ENCODE data around the gene PARD6A. TPM values are rescaled to one million over a fixed set of nuclear protein-coding genes. Genes with fewer than 3 reads are reported as not detected.

The PARD6A gene
- total and polyA plus RNA-seq, 2 of the 4 experiments (the other 2 are of a cell fraction): 0.36 to 0.55 TPM

- H2AFZ ChIP-seq (replicated peaks; ENCODE audit: low read length, poor library complexity): no peak overlapping the region
- H3K18ac ChIP-seq (ENCODE audit: low read depth, low read length): no peak overlapping the region
- ChIA-PET CTCF (no interaction called here), POLR2A (ENCODE audit: unreplicated experiment) (no interaction called here)
- H2AK5ac ChIP-seq (ENCODE audit: low read depth, low read length): no peak overlapping the region
- ATAC-seq (ENCODE audit: low read depth): no peak
- no peak for DNase-seq
- no peak for TF ChIP-seq BHLHE40 (IDR thresholded peaks at IDR 0.05; ENCODE audit: low read depth, low read length)
- TF ChIP-seq MAZ (IDR thresholded peaks at IDR 0.05; ENCODE audit: borderline replicate concordance, low read depth, low read length): no peak
- TF ChIP-seq RAD21 (IDR thresholded peaks at IDR 0.05; ENCODE audit: low read length): no peak
- TF ChIP-seq CHD1 (IDR thresholded peaks at IDR 0.05; ENCODE audit: low read depth, low read length): no peak
- TF ChIP-seq, protein P1, sequence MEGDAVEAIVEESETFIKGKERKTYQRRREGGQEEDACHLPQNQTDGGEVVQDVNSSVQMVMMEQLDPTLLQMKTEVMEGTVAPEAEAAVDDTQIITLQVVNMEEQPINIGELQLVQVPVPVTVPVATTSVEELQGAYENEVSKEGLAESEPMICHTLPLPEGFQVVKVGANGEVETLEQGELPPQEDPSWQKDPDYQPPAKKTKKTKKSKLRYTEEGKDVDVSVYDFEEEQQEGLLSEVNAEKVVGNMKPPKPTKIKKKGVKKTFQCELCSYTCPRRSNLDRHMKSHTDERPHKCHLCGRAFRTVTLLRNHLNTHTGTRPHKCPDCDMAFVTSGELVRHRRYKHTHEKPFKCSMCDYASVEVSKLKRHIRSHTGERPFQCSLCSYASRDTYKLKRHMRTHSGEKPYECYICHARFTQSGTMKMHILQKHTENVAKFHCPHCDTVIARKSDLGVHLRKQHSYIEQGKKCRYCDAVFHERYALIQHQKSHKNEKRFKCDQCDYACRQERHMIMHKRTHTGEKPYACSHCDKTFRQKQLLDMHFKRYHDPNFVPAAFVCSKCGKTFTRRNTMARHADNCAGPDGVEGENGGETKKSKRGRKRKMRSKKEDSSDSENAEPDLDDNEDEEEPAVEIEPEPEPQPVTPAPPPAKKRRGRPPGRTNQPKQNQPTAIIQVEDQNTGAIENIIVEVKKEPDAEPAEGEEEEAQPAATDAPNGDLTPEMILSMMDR (conservative IDR thresholded peaks at IDR 0.05; ENCODE audit: low read depth, low read length): no peak
- no peak for TF ChIP-seq NFE2L2 (IDR thresholded peaks at IDR 0.05; ENCODE audit: low read depth, low read length)
- TF ChIP-seq, protein P2, sequence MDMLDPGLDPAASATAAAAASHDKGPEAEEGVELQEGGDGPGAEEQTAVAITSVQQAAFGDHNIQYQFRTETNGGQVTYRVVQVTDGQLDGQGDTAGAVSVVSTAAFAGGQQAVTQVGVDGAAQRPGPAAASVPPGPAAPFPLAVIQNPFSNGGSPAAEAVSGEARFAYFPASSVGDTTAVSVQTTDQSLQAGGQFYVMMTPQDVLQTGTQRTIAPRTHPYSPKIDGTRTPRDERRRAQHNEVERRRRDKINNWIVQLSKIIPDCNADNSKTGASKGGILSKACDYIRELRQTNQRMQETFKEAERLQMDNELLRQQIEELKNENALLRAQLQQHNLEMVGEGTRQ (IDR thresholded peaks at IDR 0.05; ENCODE audit: low read depth, low read length): no peak
- TF ChIP-seq RCOR1 (IDR thresholded peaks at IDR 0.05; ENCODE audit: insufficient replicate concordance, low read length): no peak
- no peak for TF ChIP-seq POLR2A (IDR thresholded peaks at IDR 0.05; ENCODE audit: low read depth, low read length)
- TF ChIP-seq FOS (IDR thresholded peaks at IDR 0.05; ENCODE audit: low read depth, low read length): no peak
- no peak for TF ChIP-seq MXI1 (IDR thresholded peaks at IDR 0.05; ENCODE audit: borderline replicate concordance, low read depth, low read length)
- TF ChIP-seq RFX5 (IDR thresholded peaks at IDR 0.05; ENCODE audit: low read depth, low read length): no peak
- TF ChIP-seq CEBPB (IDR thresholded peaks at IDR 0.05; ENCODE audit: low read depth, low read length): no peak
- TF ChIP-seq SMC3 (IDR thresholded peaks at IDR 0.05; ENCODE audit: low read depth, low read length): no peak
- TF ChIP-seq MAFK (IDR thresholded peaks at IDR 0.05; ENCODE audit: low read depth, low read length): no peak
- TF ChIP-seq, protein P3, sequence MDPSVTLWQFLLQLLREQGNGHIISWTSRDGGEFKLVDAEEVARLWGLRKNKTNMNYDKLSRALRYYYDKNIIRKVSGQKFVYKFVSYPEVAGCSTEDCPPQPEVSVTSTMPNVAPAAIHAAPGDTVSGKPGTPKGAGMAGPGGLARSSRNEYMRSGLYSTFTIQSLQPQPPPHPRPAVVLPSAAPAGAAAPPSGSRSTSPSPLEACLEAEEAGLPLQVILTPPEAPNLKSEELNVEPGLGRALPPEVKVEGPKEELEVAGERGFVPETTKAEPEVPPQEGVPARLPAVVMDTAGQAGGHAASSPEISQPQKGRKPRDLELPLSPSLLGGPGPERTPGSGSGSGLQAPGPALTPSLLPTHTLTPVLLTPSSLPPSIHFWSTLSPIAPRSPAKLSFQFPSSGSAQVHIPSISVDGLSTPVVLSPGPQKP (IDR thresholded peaks at IDR 0.05; ENCODE audit: borderline replicate concordance, low read depth, low read length): no peak
- H4K8ac ChIP-seq (ENCODE audit: low read depth in 2 of 2, low read length in 2 of 2): no peak overlapping the region
- peaks cover 12% of the 10 kb centered on the region; the same call in 1 of the 2 replicates for H3K36me3 ChIP-seq (ENCODE audit: control insufficient read depth, insufficient read depth, low read length)
- no peak overlapping the region for H3K27ac ChIP-seq (ENCODE audit: insufficient read depth, low read length)
- H4K91ac ChIP-seq (ENCODE audit: insufficient read depth, low read depth, low read length): no peak overlapping the region
- no peak overlapping the region for H2BK15ac ChIP-seq (ENCODE audit: low read depth, low read length)
- H3K4ac ChIP-seq (ENCODE audit: low read depth, low read length): no peak overlapping the region
- no peak overlapping the region for H2BK5ac ChIP-seq (ENCODE audit: low read depth, low read length, poor library complexity, severe bottlenecking)
- H3K4me1 ChIP-seq (ENCODE audit: control insufficient read depth, insufficient read depth, low read length): no peaks in the 10 kb centered on the region
- no peak overlapping the region for H3K14ac ChIP-seq (replicated peaks; ENCODE audit: low read depth, low read length)
- no peaks in the 10 kb centered on the region for H3K9me3 ChIP-seq (ENCODE audit: control insufficient read depth, insufficient read depth, low read length)
- no peak overlapping the region for H3K4me3 ChIP-seq (ENCODE audit: insufficient read depth, low read depth, low read length)
- in situ Hi-C loops (cut with MboI; ENCODE audit: low sequenced_read_pairs): no loop called here
- intact Hi-C loops (cut with micrococcal nuclease): loop anchor here (10.0 kb wide), 1 partner anchor 358 kb away; no protein-coding TSS in a partner anchor
- no peak overlapping the region for H2BK20ac ChIP-seq (ENCODE audit: low read depth, low read length)
- H3K56ac ChIP-seq (ENCODE audit: extremely low read depth, insufficient read depth, low read length): no peak overlapping the region
- H2AK9ac ChIP-seq (replicated peaks; ENCODE audit: low read depth, low read length, poor library complexity): no peak overlapping the region
- no peak overlapping the region for H3K4me2 ChIP-seq (ENCODE audit: low read depth, low read length)
- BruUV-seq (replicated peaks): no TSS peak
- no peak overlapping the region for H4K5ac ChIP-seq (ENCODE audit: low read depth, low read length)
- H3K9me1 ChIP-seq (ENCODE audit: insufficient read depth, low read length): 0 out of 2 replicates have a peak, but pooled peaks cover 3% of the 10 kb centered on the region
- 0 out of 2 replicates have a peak, but pooled peaks cover 4% of the 10 kb centered on the region for H4K20me1 ChIP-seq (ENCODE audit: insufficient read depth, low read length)
- H3K79me1 ChIP-seq (ENCODE audit: low read depth in 1 of 2, low read length in 2 of 2): peaks cover 0 to 17% of the 10 kb centered on the region in 2 experiments; a peak in 2 of 4 replicates
- no peak overlapping the region for H3K9ac ChIP-seq (ENCODE audit: low read depth, low read length)
- dilution Hi-C loops (cut with HindIII; ENCODE audit: low sequenced_read_pairs, unreplicated experiment): no loop called here
- no peak overlapping the region for H3K23ac ChIP-seq (ENCODE audit: low read depth, low read length)
- no CpG with 5 or more reads among the region's 8 CpGs for WGBS, 2 experiments (ENCODE audit: extremely low coverage in 2 of 2, insufficient read length in 1 of 2)
- H2BK120ac ChIP-seq (ENCODE audit: low read depth, low read length): no peak overlapping the region
- no peaks in the 10 kb centered on the region for H3K27me3 ChIP-seq (ENCODE audit: control insufficient read depth, insufficient read depth, low read length)
These were observed 16.2 kb downstream of the PARD6A start for GRCh38 chr16:67676939-67677338.

Measured in IMR-90 (cell line).